ENCODE measurements around the gene SOX12. TPM values are rescaled to one million over a fixed set of nuclear protein-coding genes. Genes with fewer than 3 reads are reported as not detected.

SOX12 gene
- total RNA-seq, 2 experiments from 2014 or later, result 11.6 to 11.9 TPM

DNA sequence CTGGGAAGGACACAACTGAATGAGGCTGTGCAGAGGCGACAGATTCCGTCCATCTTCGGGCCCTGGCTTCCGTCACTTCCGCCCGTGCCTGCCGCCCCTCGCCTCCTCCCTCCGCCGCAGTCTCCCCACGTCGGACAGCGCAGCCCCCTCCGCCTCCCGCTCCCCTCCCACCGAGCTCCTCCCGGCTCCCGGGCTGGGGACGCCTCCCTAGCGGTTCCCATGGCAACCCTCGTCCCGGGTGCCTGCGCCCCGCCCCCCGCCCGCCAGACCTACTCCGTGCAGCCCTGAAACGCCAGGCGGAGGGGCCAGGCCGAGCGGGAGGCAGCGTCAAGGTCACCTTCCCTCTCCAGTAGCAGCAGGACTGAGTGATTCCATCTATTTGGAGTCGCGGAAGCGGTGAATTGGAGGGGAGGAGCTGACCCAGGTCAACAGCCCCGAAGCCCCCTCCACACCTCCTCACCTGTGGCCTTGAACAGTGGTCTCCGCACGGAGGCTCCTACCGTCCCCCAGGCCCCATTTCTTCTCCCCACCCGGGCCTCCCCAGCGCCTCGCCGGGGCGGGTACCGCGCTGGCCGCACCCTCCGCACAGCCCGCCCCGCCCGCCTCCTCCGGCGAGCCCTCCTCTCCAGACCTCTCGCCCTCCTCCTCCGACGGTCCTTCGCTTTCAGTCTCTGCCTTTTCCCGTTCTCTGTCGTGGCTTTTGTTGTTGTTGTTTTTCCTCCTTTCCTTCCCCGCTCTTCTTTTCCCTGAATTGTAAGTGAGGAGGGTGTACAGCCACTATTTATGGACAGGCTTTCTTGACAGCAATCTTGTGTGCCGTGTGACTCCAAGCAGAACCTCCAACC, 22.5 kb downstream of the SOX12 start:
- ChIA-PET POLR2A (no interaction called here), CTCF (no interaction called here)
- no peaks in the 10 kb centered on the region for H3K36me3 ChIP-seq (ENCODE audit: insufficient read depth, low read length)
- intact Hi-C loops (cut with DNase I, micrococcal nuclease), result no loop called here
- H3K4me3 ChIP-seq (ENCODE audit: low read length), result peak overlapping the region; percentile 81
- no peaks in the 10 kb centered on the region for H3K9me3 Mint-ChIP-seq
- peak overlapping the region; percentile 3 for H3K27ac Mint-ChIP-seq
- no peaks in the 10 kb centered on the region for H3K9me3 ChIP-seq (ENCODE audit: control insufficient read depth in 1 of 2, insufficient read depth in 1 of 2, low read length in 2 of 2)
- H3K27me3 ChIP-seq (ENCODE audit: control insufficient read depth in 1 of 2, insufficient read depth in 2 of 2, low read length in 2 of 2), result no peaks in the 10 kb centered on the region
- peaks cover 14% of the 10 kb centered on the region for H3K4me1 Mint-ChIP-seq (ENCODE audit: low read depth)
- H3K36me3 Mint-ChIP-seq (ENCODE audit: low read depth), result peaks cover 4% of the 10 kb centered on the region
- H3K4me1 ChIP-seq (ENCODE audit: insufficient read depth, low read length), result peaks cover 23% of the 10 kb centered on the region
- DNase-seq, result peak in 12 of 14 experiments; percentile 16 to 77 (median 45)
- TF ChIP-seq CTCF (IDR thresholded peaks at IDR 0.05), result no peak
- no peaks in the 10 kb centered on the region for H3K27me3 Mint-ChIP-seq
- peak; percentile 67 for ATAC-seq (ENCODE audit: poor library complexity)
- H3K27ac ChIP-seq (ENCODE audit: low read depth in 1 of 2, low read length in 2 of 2), result no peak overlapping the region
- H3K4me3 Mint-ChIP-seq, result peak overlapping the region; percentile 91

DNA sequence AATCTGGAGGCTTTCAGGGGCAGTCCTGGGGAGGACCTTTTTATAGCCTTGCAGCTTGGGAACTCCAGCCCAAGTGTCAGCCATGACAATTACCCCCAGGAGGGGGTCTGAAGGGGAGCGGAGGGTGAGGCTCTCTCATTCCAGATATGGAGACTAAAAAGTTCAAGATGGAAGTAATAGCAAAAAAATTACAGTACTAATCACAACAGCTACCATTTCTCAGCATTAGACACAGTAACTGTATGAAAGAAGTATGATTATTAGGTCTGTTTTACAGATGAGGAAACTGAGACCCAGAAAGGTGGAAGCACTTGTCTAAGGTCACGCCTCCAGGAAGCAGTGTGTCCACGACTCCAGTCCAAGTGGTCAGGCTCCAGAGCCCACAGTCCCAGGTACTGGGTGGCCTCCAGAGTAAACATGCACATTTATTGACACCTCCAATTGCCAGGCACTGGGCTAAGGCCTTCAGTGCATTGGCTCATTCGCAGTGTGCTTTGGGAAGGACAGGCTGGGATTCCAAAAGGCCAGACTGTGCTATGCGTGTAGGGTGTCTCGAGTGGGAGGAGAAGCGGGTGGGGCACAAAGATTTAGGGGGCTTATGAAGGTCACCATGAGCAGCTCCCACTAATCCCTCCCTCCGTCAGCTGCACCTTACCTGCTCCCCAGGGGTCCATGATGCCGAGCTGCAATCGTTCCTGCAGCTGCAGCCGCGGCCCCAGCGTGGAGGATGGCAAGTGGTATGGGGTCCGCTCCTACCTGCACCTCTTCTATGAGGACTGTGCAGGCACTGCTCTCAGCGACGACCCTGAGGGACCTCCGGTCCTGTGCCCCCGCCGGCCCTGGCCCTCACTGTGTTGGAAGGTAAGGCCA, 23.9 kb downstream of the SOX12 start:
- H3K36me3 ChIP-seq (ENCODE audit: insufficient read depth, low read length), result no peaks in the 10 kb centered on the region
- H3K27me3 ChIP-seq (ENCODE audit: control insufficient read depth in 1 of 2, insufficient read depth in 2 of 2, low read length in 2 of 2), result no peaks in the 10 kb centered on the region
- ATAC-seq (ENCODE audit: poor library complexity) (no peak), DNase-seq (no peak)
- intact Hi-C loops (cut with DNase I, micrococcal nuclease), result no loop called here
- TF ChIP-seq CTCF (IDR thresholded peaks at IDR 0.05), result no peak
- H3K27ac ChIP-seq (ENCODE audit: low read depth in 1 of 2, low read length in 2 of 2), result no peak overlapping the region
- Mint-ChIP-seq H3K4me1 (ENCODE audit: low read depth) (peaks cover 14% of the 10 kb centered on the region), H3K27me3 (no peaks in the 10 kb centered on the region), H3K36me3 (ENCODE audit: low read depth) (peaks cover 4% of the 10 kb centered on the region), H3K9me3 (no peaks in the 10 kb centered on the region), H3K4me3 (peak overlapping the region; percentile 91), H3K27ac (no peak overlapping the region)
- CTCF ChIA-PET, result no interaction called here
- H3K9me3 ChIP-seq (ENCODE audit: control insufficient read depth in 1 of 2, insufficient read depth in 1 of 2, low read length in 2 of 2), result no peaks in the 10 kb centered on the region
- no peak overlapping the region for H3K4me3 ChIP-seq (ENCODE audit: low read length)
- POLR2A ChIA-PET, result no interaction called here
- peaks cover 26% of the 10 kb centered on the region for H3K4me1 ChIP-seq (ENCODE audit: insufficient read depth, low read length)

DNA sequence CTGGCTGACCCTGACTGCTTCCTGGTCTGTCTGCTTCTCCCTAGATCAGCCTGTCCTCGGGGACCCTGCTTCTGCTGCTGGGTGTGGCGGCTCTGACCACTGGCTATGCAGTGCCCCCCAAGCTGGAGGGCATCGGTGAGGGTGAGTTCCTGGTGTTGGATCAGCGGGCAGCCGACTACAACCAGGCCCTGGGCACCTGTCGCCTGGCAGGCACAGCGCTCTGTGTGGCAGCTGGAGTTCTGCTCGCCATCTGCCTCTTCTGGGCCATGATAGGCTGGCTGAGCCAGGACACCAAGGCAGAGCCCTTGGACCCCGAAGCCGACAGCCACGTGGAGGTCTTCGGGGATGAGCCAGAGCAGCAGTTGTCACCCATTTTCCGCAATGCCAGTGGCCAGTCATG, 27.8 kb downstream of the SOX12 start:
- Mint-ChIP-seq H3K27me3 (no peaks in the 10 kb centered on the region), H3K9me3 (no peaks in the 10 kb centered on the region), H3K4me1 (ENCODE audit: low read depth) (peaks cover 4% of the 10 kb centered on the region), H3K4me3 (no peak overlapping the region), H3K36me3 (ENCODE audit: low read depth) (peaks cover 2% of the 10 kb centered on the region), H3K27ac (no peak overlapping the region)
- ATAC-seq (ENCODE audit: poor library complexity) (no peak), DNase-seq (no peak)
- ChIA-PET CTCF (interaction anchor here (1.3 kb wide), 1 partner anchor 78 kb away, joined by 4 read pairs; no protein-coding TSS in a partner anchor), POLR2A (no interaction called here)
- TF ChIP-seq CTCF (IDR thresholded peaks at IDR 0.05), result no peak
- Histone ChIP-seq H3K27me3 (ENCODE audit: control insufficient read depth in 1 of 2, insufficient read depth in 2 of 2, low read length in 2 of 2) (no peaks in the 10 kb centered on the region), H3K9me3 (ENCODE audit: control insufficient read depth in 1 of 2, insufficient read depth in 1 of 2, low read length in 2 of 2) (no peaks in the 10 kb centered on the region), H3K36me3 (ENCODE audit: insufficient read depth, low read length) (no peaks in the 10 kb centered on the region), H3K4me3 (ENCODE audit: low read length) (no peak overlapping the region), H3K27ac (ENCODE audit: low read depth in 1 of 2, low read length in 2 of 2) (no peak overlapping the region), H3K4me1 (ENCODE audit: insufficient read depth, low read length) (peaks cover 13% of the 10 kb centered on the region)
- intact Hi-C loops (cut with DNase I, micrococcal nuclease), result loop anchor here in 1 of 2 experiments (5.0 kb wide), 1 partner anchor 314 kb away; no protein-coding TSS in a partner anchor

All from CD4-positive, alpha-beta T cell (primary cell).